Astrocyte (in vitro differentiated cells and primary cell): ENCODE data around the gene OTOG. TPM values are rescaled to one million over a fixed set of nuclear protein-coding genes. Genes with fewer than 3 reads are reported as not detected.

ENCODE experiments used
- DNase-seq: peaks from one replicate; pipeline ENCODE4 v3.0.0-alpha.2; 2010; ENCODE audit warnings: low read depth
- FAIRE-seq: peaks from 2 replicates; lab custom pipeline; 2011; peaks lifted over from hg19 to GRCh38; lab: Jason Lieb, UNC
- H2AFZ ChIP-seq: 2 replicates; pipeline ENCODE4 v1.6.0; 2012; ENCODE audit warnings: low read depth, low read length, inconsistent platforms
- H3K27ac ChIP-seq: 2 replicates; pipeline ENCODE4 v1.5.1; 2011; ENCODE audit warnings: low read depth, low read length, inconsistent platforms
- H3K27me3 ChIP-seq: 2 replicates; pipeline ENCODE4 v1.6.0; 2011; ENCODE audit warnings: low read length, inconsistent platforms; ENCODE audit not compliant: insufficient read depth
- H3K36me3 ChIP-seq: 2 replicates; pipeline ENCODE4 v1.5.1; 2011; ENCODE audit warnings: low read length, inconsistent platforms; ENCODE audit not compliant: insufficient read depth
- H3K4me1 ChIP-seq: 2 replicates; pipeline ENCODE4 v1.5.1; 2011; ENCODE audit warnings: low read length, inconsistent platforms; ENCODE audit not compliant: insufficient read depth
- H3K4me2 ChIP-seq: 2 replicates; pipeline ENCODE4 v1.6.0; 2012; ENCODE audit warnings: low read length, inconsistent platforms
- H3K4me3 ChIP-seq: 2 replicates; pipeline ENCODE4 v1.5.1; 2011; ENCODE audit warnings: low read depth, mild to moderate bottlenecking, low read length, inconsistent platforms; ENCODE audit not compliant: insufficient read depth
- H3K79me2 ChIP-seq: 2 replicates; pipeline ENCODE4 v1.6.0; 2012; ENCODE audit warnings: mild to moderate bottlenecking, low read length, inconsistent platforms; ENCODE audit not compliant: insufficient read depth
- H3K9ac ChIP-seq: 2 replicates; pipeline ENCODE4 v1.6.0; 2012; ENCODE audit warnings: mild to moderate bottlenecking, low read length, inconsistent platforms
- H3K9me3 ChIP-seq: 2 replicates; pipeline ENCODE4 v1.5.1; 2012; ENCODE audit warnings: low read depth, mild to moderate bottlenecking, low read length, inconsistent platforms; ENCODE audit not compliant: insufficient read depth
- H4K20me1 ChIP-seq: 2 replicates; pipeline ENCODE4 v1.6.0; 2012; ENCODE audit warnings: low read length, inconsistent platforms; ENCODE audit not compliant: insufficient read depth
- H3K27ac Mint-ChIP-seq: one replicate; pipeline ENCODE4 v1.8.0; 2021; ENCODE audit warnings: mild to moderate bottlenecking, mixed read lengths; ENCODE audit not compliant: unreplicated experiment
- H3K27me3 Mint-ChIP-seq: one replicate; pipeline ENCODE4 v1.8.0; 2021; ENCODE audit warnings: low read depth, mixed read lengths; ENCODE audit not compliant: unreplicated experiment
- H3K36me3 Mint-ChIP-seq: one replicate; pipeline ENCODE4 v1.8.0; 2021; ENCODE audit warnings: low read depth, mixed read lengths; ENCODE audit not compliant: unreplicated experiment
- H3K4me1 Mint-ChIP-seq: one replicate; pipeline ENCODE4 v1.8.0; 2021; ENCODE audit warnings: low read depth, mixed read lengths; ENCODE audit not compliant: unreplicated experiment
- H3K4me3 Mint-ChIP-seq: one replicate; pipeline ENCODE4 v1.8.0; 2021; ENCODE audit warnings: mild to moderate bottlenecking, moderate library complexity, mixed read lengths; ENCODE audit not compliant: unreplicated experiment
- H3K9me3 Mint-ChIP-seq: one replicate; pipeline ENCODE4 v1.8.0; 2021; ENCODE audit warnings: mild to moderate bottlenecking, mixed read lengths; ENCODE audit not compliant: unreplicated experiment
- EZH2 ChIP-seq: IDR thresholded peaks from 2 replicates; pipeline ENCODE4 v1.6.1; 2012; ENCODE audit warnings: mild to moderate bottlenecking, low read length, inconsistent platforms; ENCODE audit not compliant: insufficient read depth
- total RNA-seq: library from RNA; stranded (reverse); gene quantifications from 2 replicates; pipeline ENCODE4 v1.2.1, GENCODE V29; 2021
- TF ChIP-seq, protein P1 (sequence below): IDR thresholded peaks from 2 replicates; pipeline ENCODE4 v1.5.1; 2011; ENCODE audit warnings: low read depth, mild to moderate bottlenecking, inconsistent platforms, low read length, moderate library complexity; ENCODE audit not compliant: insufficient read depth

OTOG gene
- total RNA-seq, 1 donor from 2014 or later, result not detected

DNA sequence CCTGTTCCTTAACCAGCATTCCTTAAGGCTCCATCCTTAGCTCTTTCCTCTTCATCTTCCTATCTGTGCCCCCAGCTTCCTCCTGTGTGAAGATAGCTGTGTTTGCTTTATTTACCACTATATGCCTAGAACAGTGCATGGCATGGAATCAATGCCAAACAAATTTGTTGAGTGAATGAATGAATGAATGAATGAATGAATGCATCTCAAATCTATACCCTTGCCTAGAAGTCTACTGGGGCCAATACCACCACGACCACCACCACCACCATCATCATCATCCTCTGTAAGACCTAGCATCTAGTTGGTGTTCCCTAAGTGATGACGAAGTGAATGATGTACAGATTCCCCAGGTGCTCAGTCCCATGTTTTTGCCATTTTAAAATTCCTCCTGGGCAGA is 819 bp upstream of the OTOG start:
- DNase-seq, result no peak
- no peaks in the 10 kb centered on the region for H3K36me3 ChIP-seq
- no peaks in the 10 kb centered on the region for H3K9me3 ChIP-seq
- no peaks in the 10 kb centered on the region for H4K20me1 ChIP-seq
- peaks cover 14% of the 10 kb centered on the region for H3K27me3 ChIP-seq
- H3K9ac ChIP-seq, result no peak overlapping the region
- Mint-ChIP-seq H3K36me3 (no peaks in the 10 kb centered on the region), H3K4me3 (no peak overlapping the region), H3K27me3 (peaks cover 59% of the 10 kb centered on the region), H3K4me1 (peaks cover 3% of the 10 kb centered on the region), H3K27ac (no peak overlapping the region), H3K9me3 (peaks cover 3% of the 10 kb centered on the region)
- H3K79me2 ChIP-seq, result no peaks in the 10 kb centered on the region
- H3K27ac ChIP-seq, result no peak overlapping the region
- TF ChIP-seq, protein P1, sequence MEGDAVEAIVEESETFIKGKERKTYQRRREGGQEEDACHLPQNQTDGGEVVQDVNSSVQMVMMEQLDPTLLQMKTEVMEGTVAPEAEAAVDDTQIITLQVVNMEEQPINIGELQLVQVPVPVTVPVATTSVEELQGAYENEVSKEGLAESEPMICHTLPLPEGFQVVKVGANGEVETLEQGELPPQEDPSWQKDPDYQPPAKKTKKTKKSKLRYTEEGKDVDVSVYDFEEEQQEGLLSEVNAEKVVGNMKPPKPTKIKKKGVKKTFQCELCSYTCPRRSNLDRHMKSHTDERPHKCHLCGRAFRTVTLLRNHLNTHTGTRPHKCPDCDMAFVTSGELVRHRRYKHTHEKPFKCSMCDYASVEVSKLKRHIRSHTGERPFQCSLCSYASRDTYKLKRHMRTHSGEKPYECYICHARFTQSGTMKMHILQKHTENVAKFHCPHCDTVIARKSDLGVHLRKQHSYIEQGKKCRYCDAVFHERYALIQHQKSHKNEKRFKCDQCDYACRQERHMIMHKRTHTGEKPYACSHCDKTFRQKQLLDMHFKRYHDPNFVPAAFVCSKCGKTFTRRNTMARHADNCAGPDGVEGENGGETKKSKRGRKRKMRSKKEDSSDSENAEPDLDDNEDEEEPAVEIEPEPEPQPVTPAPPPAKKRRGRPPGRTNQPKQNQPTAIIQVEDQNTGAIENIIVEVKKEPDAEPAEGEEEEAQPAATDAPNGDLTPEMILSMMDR, result no peak
- no peak for TF ChIP-seq EZH2
- no peak overlapping the region for H3K4me2 ChIP-seq
- FAIRE-seq, result no peak
- H3K4me3 ChIP-seq, result no peak overlapping the region
- no peaks in the 10 kb centered on the region for H3K4me1 ChIP-seq
- H2AFZ ChIP-seq, result no peak overlapping the region

DNA sequence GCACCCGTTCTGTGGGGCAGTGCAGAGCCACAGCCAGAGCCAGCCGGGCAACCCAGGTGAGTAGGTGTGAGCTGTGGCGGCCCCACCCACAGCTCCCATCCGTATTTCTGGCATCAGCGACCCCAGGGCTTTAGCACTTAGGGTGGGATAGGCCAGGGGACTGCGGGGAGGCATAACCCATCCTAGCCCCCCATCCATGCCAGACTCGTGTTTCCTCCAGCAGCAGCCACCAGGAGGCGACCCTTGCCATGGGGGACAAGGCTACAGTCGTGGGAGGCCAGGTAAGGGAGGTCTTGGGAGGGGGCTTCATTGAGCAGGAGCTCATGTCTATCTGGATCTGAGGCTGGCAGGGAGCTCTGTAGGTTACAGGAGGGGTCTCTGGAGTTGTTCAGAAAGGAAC is 873 bp downstream of the OTOG start:
- no peak for TF ChIP-seq EZH2
- TF ChIP-seq, protein P1, result no peak
- FAIRE-seq (no peak), DNase-seq (no peak)
- Mint-ChIP-seq H3K9me3 (peaks cover 6% of the 10 kb centered on the region), H3K36me3 (no peaks in the 10 kb centered on the region), H3K4me1 (peaks cover 3% of the 10 kb centered on the region), H3K27ac (no peak overlapping the region), H3K4me3 (no peak overlapping the region), H3K27me3 (peaks cover 50% of the 10 kb centered on the region)
- Histone ChIP-seq H3K9me3 (no peaks in the 10 kb centered on the region), H3K27me3 (peaks cover 14% of the 10 kb centered on the region), H3K36me3 (no peaks in the 10 kb centered on the region), H3K4me3 (no peak overlapping the region), H4K20me1 (no peaks in the 10 kb centered on the region), H3K4me1 (no peaks in the 10 kb centered on the region), H3K79me2 (no peaks in the 10 kb centered on the region), H3K27ac (no peak overlapping the region), H2AFZ (no peak overlapping the region), H3K4me2 (no peak overlapping the region), H3K9ac (no peak overlapping the region)

DNA sequence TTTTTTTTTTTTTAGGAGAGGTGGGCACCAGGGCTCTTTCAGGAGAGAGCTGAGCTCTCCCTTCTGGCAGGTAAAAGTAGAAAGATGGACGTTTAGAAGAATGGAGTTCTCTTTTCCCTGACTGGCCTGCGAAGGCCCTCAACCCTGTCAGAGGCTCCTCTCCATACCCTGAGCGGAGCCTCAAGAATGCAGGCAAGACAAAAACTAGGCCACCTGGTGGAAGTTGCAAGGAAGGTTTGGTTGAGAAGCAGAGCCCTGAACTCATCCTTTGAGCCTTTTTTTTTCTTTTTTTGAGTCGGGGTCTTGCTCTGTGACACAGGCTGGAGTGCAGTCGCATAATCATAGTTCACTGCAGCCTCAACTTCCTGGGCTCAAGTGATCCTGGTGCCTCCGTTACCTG is 1.4 kb downstream of the OTOG start:
- DNase-seq (no peak), FAIRE-seq (no peak)
- Histone ChIP-seq H3K9me3 (no peaks in the 10 kb centered on the region), H3K9ac (no peak overlapping the region), H3K27ac (no peak overlapping the region), H3K4me1 (no peaks in the 10 kb centered on the region), H3K36me3 (no peaks in the 10 kb centered on the region), H3K27me3 (peaks cover 14% of the 10 kb centered on the region), H3K4me2 (no peak overlapping the region), H2AFZ (no peak overlapping the region), H4K20me1 (no peaks in the 10 kb centered on the region), H3K79me2 (no peaks in the 10 kb centered on the region), H3K4me3 (no peak overlapping the region)
- no peak for TF ChIP-seq EZH2
- TF ChIP-seq, protein P1, result peak; percentile 5
- Mint-ChIP-seq H3K4me1 (peaks cover 3% of the 10 kb centered on the region), H3K27ac (no peak overlapping the region), H3K36me3 (no peaks in the 10 kb centered on the region), H3K4me3 (no peak overlapping the region), H3K27me3 (peaks cover 51% of the 10 kb centered on the region), H3K9me3 (peaks cover 6% of the 10 kb centered on the region)
